Mesenteric fat pad (tissue), 1 donor: ENCODE results near the gene MAST2. TPM values are rescaled to one million over a fixed set of nuclear protein-coding genes. Genes with fewer than 3 reads are reported as not detected.

Experiments used
- DNase-seq: peaks from one replicate; pipeline ENCODE4 v3.0.0-alpha.2; 2020; ENCODE audit warnings: low spot score
- total RNA-seq: library from RNA; stranded (reverse); fragmentation: NEBNext Ultra II Directional; extraction: Animal tissue kit (Norgen Biotek cat#: 25700); gene quantifications from one replicate; pipeline ENCODE4 v1.2.1, GENCODE V29; 2021
- donor health status: DM: yes; HTN: yes; CAD: no.

MAST2 gene
- total RNA-seq, 1 donor from 2014 or later = 24.8 TPM

- DNase-seq = no peak
Observed at GRCh38 chr1:45974541-45975269, 171.3 kb downstream of the MAST2 start.

- no peak for DNase-seq
Observed at GRCh38 chr1:45976623-45977022, 173.2 kb downstream of the MAST2 start.

GRCh38 chr1:45979074-45979777, 175.8 kb downstream of the MAST2 start:
- no peak for DNase-seq

GRCh38 chr1:45979778-45980176, 176.4 kb downstream of the MAST2 start:
- DNase-seq = no peak

- no peak for DNase-seq
Observed at GRCh38 chr1:45982359-45982758, 178.9 kb downstream of the MAST2 start.

GRCh38 chr1:45983967-45984366, 180.6 kb downstream of the MAST2 start:
- no peak for DNase-seq

GRCh38 chr1:45987204-45987603, 183.8 kb downstream of the MAST2 start:
- no peak for DNase-seq

GRCh38 chr1:45989249-45989648, 185.8 kb downstream of the MAST2 start:
- no peak for DNase-seq

GRCh38 chr1:45994423-45994822, 191.0 kb downstream of the MAST2 start:
- no peak for DNase-seq

GRCh38 chr1:45995298-45995697, 191.9 kb downstream of the MAST2 start:
- DNase-seq = no peak

- DNase-seq = no peak
Observed at GRCh38 chr1:45998020-45998617, 194.7 kb downstream of the MAST2 start.

GRCh38 chr1:45999507-45999906, 196.1 kb downstream of the MAST2 start:
- DNase-seq = no peak

- DNase-seq = no peak
Observed at GRCh38 chr1:46001081-46001785, 197.8 kb downstream of the MAST2 start.

GRCh38 chr1:46002551-46003150, 199.2 kb downstream of the MAST2 start:
- no peak for DNase-seq

- no peak for DNase-seq
Observed at GRCh38 chr1:46003315-46003714, 199.9 kb downstream of the MAST2 start.

- no peak for DNase-seq
Observed at GRCh38 chr1:46004492-46004891, 201.1 kb downstream of the MAST2 start.

GRCh38 chr1:46005594-46005993, 202.2 kb downstream of the MAST2 start:
- no peak for DNase-seq

- DNase-seq = no peak
Observed at GRCh38 chr1:46008585-46008984, 205.2 kb downstream of the MAST2 start.

GRCh38 chr1:46010611-46011010, 207.2 kb downstream of the MAST2 start:
- DNase-seq = no peak

- no peak for DNase-seq
Observed at GRCh38 chr1:46011121-46011695, 207.8 kb downstream of the MAST2 start.

- no peak for DNase-seq
Observed at GRCh38 chr1:46012236-46012635, 208.8 kb downstream of the MAST2 start.
